Measurements from ENCODE around the gene KCNK17.

KCNK17 gene

DNA sequence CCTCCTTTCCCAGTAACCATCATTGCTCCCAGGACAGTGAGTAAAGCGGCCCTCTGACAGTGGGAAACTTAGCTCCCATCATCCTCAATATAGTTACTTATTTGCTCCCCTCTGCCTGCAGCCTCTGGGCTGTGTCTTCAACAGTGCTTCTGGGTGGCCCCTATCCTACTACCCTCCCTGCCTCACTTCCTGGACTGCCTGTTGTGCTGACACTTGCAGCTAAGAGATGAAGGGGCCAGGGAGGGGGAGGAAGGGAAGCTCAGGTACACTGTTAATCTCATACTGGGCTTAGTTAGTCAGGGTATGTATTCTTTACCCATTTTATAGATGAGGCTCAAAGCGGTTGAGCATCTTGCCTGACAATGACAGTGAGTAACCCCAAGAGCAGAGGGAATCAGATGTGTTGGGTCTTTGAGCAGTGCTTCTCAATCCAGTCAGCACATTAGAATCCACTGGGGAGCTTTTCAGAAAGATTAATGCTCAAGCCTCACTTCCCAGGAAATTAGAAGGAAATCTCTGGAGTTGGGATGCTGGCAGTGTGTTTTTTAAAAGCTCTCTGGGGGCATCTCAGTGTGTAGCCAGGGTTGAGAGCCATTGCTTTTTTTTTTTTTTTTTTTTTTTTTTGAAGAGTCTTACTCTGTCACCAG lies 57.8 kb downstream of the KCNK17 start:
- TF ChIP-seq, protein P1, sequence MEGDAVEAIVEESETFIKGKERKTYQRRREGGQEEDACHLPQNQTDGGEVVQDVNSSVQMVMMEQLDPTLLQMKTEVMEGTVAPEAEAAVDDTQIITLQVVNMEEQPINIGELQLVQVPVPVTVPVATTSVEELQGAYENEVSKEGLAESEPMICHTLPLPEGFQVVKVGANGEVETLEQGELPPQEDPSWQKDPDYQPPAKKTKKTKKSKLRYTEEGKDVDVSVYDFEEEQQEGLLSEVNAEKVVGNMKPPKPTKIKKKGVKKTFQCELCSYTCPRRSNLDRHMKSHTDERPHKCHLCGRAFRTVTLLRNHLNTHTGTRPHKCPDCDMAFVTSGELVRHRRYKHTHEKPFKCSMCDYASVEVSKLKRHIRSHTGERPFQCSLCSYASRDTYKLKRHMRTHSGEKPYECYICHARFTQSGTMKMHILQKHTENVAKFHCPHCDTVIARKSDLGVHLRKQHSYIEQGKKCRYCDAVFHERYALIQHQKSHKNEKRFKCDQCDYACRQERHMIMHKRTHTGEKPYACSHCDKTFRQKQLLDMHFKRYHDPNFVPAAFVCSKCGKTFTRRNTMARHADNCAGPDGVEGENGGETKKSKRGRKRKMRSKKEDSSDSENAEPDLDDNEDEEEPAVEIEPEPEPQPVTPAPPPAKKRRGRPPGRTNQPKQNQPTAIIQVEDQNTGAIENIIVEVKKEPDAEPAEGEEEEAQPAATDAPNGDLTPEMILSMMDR (IDR thresholded peaks at IDR 0.05; ENCODE audit: insufficient read depth, low read length, poor library complexity, severe bottlenecking) = no peak
- DNase-seq (ENCODE audit: extremely low read depth, insufficient read length) = no peak
- H3K36me3 ChIP-seq (ENCODE audit: control insufficient read depth, insufficient read depth, low read length) = no peaks in the 10 kb centered on the region
- no peak overlapping the region for H3K4me3 ChIP-seq (replicated peaks; ENCODE audit: low read depth, low read length)
- H3K27me3 ChIP-seq (replicated peaks; ENCODE audit: control insufficient read depth, insufficient read depth, low read length) = no peaks in the 10 kb centered on the region; the same call in 1 of the 2 replicates

DNA sequence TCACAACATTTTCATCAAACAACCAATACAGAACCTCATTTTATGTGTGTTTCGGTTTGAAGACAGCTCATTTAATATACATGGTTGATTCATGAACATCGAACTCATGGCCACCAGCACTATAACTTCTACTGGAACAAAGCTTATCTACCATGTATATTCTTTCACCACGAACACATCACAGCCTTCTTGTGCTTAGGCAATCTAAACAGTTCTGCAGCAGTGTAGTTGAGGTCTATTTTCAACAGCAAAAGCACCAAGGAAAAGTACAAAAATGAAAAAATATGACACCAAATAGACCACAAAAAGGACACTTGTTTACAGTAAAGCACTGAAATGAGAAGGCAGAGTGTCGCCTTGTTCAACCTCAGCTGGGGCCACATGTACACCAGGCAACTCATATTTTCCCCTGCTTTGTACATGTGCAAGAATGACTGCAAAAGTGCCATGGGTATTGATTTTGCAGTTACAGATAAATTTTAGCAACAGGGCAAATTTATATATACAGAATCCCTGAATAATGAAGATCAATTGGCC lies 59.2 kb downstream of the KCNK17 start:
- no peak for DNase-seq (ENCODE audit: extremely low read depth, insufficient read length)
- TF ChIP-seq, protein P1 (IDR thresholded peaks at IDR 0.05; ENCODE audit: insufficient read depth, low read length, poor library complexity, severe bottlenecking) = no peak
- Histone ChIP-seq H3K36me3 (ENCODE audit: control insufficient read depth, insufficient read depth, low read length) (no peaks in the 10 kb centered on the region), H3K4me3 (replicated peaks; ENCODE audit: low read depth, low read length) (no peak overlapping the region), H3K27me3 (replicated peaks; ENCODE audit: control insufficient read depth, insufficient read depth, low read length) (no peaks in the 10 kb centered on the region; the same call in 1 of the 2 replicates)

DNA sequence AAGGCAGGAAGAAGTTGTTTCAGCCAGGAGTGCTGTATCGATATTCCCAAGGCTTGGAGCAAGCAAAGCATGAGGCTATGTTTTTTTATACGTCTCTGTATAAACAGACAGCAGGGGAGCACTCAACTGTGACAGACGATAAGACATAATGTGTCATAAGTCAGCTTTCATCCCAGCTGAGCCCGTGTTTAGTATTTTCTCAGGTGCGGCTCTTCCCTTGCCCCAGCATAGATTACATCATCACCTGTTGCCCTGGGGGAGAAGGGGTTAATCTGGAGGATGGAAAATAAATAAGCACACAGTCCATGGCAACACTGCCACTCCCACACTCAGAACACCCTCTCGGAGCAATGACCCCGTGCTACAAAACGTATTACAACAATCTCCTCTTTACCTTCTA lies 62.8 kb downstream of the KCNK17 start:
- Histone ChIP-seq H3K27me3 (replicated peaks; ENCODE audit: control insufficient read depth, insufficient read depth, low read length) (no peaks in the 10 kb centered on the region), H3K36me3 (ENCODE audit: control insufficient read depth, insufficient read depth, low read length) (no peaks in the 10 kb centered on the region), H3K4me3 (replicated peaks; ENCODE audit: low read depth, low read length) (no peak overlapping the region)
- no peak for DNase-seq (ENCODE audit: extremely low read depth, insufficient read length)
- TF ChIP-seq, protein P1 (IDR thresholded peaks at IDR 0.05; ENCODE audit: insufficient read depth, low read length, poor library complexity, severe bottlenecking) = no peak

DNA sequence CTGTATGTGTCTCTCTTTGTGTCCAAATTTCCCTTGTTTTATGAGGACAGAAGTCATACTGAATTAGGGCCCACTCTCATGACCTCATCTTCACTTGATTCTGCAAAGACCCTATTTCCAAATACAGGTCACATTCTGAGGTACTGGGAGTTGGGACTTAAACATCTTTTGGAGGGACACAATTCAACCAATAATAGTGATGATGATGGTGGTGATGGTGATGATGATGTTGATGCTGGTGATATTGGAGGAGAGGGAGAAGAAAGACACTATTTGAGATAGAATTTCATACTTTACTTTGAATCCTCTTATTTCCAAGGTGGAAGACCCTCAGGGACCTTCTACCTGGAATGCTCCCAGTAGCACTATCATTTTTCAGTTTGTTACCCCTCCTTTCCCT lies 63.7 kb downstream of the KCNK17 start:
- Histone ChIP-seq H3K36me3 (ENCODE audit: control insufficient read depth, insufficient read depth, low read length) (no peaks in the 10 kb centered on the region), H3K4me3 (replicated peaks; ENCODE audit: low read depth, low read length) (no peak overlapping the region), H3K27me3 (replicated peaks; ENCODE audit: control insufficient read depth, insufficient read depth, low read length) (no peaks in the 10 kb centered on the region)
- DNase-seq (ENCODE audit: extremely low read depth, insufficient read length) = no peak
- TF ChIP-seq, protein P1 (IDR thresholded peaks at IDR 0.05; ENCODE audit: insufficient read depth, low read length, poor library complexity, severe bottlenecking) = no peak

DNA sequence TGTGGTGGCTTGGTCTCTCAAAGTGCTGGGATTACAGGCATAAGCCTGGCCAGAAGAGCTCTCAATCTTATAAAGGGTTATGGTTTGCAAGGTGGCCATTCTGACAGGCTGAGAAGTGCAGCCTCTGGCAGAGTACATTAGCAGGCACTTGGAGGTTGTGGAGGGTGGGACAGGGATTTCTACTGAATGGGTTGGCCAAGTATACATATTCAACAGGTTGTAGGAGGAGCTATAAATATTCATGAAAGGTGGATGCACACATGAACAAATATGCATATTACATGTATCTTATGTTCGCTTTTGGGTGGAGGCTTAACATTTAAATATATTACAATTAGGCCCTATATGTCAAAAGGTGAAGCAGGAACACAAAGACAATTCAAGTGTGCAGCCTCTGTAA lies 64.9 kb downstream of the KCNK17 start:
- no peak for DNase-seq (ENCODE audit: extremely low read depth, insufficient read length)
- no peak overlapping the region for H3K4me3 ChIP-seq (replicated peaks; ENCODE audit: low read depth, low read length)
- TF ChIP-seq, protein P1 (IDR thresholded peaks at IDR 0.05; ENCODE audit: insufficient read depth, low read length, poor library complexity, severe bottlenecking) = no peak
- no peaks in the 10 kb centered on the region; the same call in 1 of the 2 replicates for H3K27me3 ChIP-seq (replicated peaks; ENCODE audit: control insufficient read depth, insufficient read depth, low read length)
- no peaks in the 10 kb centered on the region for H3K36me3 ChIP-seq (ENCODE audit: control insufficient read depth, insufficient read depth, low read length)
